T47D (cell line): ENCODE measurements around the gene UGT1A5.

Source experiments
- DNase-seq, 2 experiments: peaks; one replicate each; pipeline versions ENCODE4 v3.0.0 to v3.0.0-alpha.2; 2011 to 2012; ENCODE audit warnings: low read depth in 1 of 2, low spot score in 1 of 2
- JUND ChIP-seq: IDR thresholded peaks from 2 replicates; pipeline ENCODE4 v1.6.1; 2012; ENCODE audit warnings: low read depth
- in situ Hi-C: cut with HindIII; loops from 2 replicates; pipeline ENCODE4 v1.10.0; 2016; ENCODE audit warnings: low sequenced_read_pairs, low pct_unique_long_range_greater_than_20kb

The UGT1A5 gene

DNA sequence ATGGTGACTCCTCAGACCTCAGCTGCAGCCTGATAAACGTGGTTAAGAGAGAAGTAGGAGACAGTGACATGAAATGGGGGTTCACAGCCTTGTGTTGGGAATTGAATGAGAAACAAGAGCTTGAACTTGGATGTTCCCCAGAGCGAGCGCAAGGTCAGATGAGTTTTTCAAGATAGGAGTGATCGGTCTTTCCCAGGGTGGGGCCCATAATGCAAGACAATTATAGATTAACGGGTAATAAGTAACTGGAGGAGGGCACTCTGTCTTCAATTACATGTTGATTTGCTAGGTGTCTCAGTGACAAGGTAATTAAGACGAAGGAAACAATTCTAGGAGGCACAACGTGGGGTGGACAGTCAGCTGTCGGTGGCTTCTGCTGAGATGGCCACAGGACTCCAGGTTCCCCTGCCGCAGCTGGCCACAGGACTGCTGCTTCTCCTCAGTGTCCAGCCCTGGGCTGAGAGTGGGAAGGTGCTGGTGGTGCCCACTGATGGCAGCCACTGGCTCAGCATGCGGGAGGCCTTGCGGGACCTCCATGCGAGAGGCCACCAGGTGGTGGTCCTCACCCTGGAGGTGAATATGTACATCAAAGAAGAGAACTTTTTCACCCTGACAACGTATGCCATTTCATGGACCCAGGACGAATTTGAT, at the start of gene UGT1A5:
Gene UGT1A5 (plus strand): TSS at position 297 of the 651 bp plus-strand sequence. CDS start 85 bp downstream, at position 382.
- no peak for TF ChIP-seq JUND
- in situ Hi-C loops: no loop called here
- no peak for DNase-seq

DNA sequence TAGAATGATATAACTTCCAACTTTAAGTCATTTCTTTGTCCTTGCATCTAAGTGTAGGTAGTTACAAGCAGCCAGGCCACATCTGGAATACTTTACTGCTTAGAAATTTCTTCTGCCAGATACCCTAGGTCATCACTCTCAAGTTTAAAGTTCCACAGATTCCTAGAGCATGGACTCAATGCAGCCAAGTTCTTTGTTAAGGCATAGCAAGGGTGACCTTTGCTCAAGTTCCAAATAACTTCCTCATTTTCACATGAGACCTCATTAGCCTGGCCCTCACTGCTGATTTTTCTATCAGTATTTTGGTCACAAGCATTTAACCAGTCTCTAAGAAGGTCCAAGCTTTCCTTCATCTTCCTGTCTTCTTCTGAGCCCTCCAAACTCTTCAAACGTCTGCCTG, 48.8 kb upstream of the UGT1A5 start:
- no peak for TF ChIP-seq JUND
- DNase-seq: no peak
- in situ Hi-C loops: no loop called here

DNA sequence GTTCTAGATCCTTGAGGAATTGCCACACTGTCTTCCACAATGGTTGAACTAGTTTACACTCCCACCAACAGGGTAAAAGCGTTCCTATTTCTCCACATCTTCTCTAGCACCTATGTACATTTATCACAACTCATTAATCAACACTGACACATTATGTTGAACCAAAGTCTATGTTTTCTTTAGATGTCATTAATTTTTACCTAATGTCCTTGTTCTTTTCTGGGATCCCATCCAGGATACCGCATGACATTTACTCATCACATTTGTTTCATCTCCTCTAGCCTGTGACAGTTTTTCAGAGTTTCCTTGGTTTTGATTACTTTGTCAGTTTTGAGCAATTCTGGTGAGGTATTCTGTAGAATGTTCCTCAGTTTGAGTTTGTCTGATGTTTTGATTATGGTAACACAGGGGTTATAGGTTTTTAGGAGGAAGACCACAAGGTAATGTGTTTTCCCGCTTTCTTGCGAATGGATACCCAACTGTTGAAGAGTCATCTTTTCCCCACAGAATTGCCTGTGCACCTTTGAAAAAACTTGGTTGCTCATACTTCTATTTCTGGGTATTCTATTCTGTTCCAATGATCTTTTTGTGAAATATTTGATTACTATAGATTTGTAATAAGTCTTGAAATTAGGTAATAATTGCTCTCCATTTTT, 44.0 kb upstream of the UGT1A5 start:
- in situ Hi-C loops: no loop called here
- no peak for TF ChIP-seq JUND
- no peak for DNase-seq

DNA sequence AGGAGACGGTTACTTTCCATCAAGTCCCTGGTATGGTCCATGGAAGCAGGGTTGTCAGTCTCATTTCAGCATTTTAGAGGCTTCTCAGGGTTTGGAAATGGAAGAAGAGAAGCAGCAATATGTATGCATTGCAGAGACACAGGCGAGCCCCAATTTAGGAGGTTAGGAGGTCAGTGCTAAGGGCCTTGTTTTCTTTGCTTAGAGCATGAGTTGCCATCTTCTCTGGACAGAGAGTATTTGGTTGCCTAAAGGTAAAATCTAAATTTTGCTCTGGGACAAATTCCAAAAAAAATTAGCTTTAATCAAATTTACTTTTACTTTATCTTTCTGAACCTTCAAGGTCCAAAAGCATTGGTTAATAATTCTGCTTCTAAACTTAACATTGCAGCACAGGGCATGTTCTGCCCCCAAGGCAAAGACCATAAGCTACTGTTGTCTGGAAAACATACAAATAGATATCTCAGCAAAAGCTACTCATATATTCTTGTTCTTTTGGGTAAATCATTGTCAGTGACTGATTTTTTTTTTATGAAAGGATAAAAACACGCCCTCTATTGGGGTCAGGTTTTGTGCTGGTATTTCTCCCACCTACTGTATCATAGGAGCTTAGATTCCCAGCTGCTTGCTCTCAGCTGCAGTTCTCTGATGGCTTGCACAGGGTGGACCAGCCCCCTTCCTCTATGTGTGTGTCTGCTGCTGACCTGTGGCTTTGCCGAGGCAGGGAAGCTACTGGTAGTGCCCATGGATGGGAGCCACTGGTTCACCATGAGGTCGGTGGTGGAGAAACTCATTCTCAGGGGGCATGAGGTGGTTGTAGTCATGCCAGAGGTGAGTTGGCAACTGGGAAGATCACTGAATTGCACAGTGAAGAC, 41.2 kb upstream of the UGT1A5 start, which contains the start of gene UGT1A9:
Gene UGT1A9 (plus strand): TSS at position 609 of the 872 bp plus-strand sequence. CDS start 37 bp downstream, at position 646.
- DNase-seq: no peak
- in situ Hi-C loops: no loop called here
- TF ChIP-seq JUND: no peak

DNA sequence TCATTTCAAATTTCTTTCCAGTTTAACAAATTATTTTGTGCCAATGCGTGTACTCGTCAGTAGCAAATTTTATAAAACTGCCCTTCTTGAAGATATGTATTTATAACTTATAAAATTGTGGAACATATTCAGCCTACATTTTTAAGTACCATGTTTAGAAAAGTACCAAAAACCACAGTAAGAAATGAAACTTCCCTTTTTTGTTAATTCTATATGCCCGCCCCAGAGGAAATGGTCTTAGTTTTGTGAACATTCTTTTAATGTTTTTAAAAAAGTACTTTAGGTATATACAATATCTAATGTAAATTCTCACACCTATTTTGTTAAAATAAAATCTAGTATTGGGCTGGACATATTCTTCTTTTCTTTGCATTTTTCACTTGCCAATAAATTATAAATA, 39.8 kb upstream of the UGT1A5 start:
- in situ Hi-C loops: no loop called here
- TF ChIP-seq JUND: no peak
- no peak for DNase-seq

DNA sequence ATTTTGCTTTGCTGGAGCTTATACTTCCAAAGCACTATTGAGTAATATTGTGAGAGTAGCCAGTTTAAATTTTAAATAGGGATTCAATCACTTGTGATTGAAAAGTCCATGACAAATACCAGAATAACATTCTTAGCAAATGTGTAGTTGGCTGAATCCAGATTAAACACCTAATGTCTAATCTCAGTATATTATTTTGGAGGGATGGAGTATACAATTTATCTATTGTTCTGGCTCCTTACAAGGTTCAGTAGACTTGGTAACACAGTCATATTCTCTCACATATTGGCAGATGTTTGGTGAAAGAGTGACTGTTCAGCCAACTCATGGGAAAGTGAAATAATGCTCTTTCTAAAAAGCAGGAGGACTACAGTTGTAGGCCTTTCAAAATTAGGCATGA, 38.8 kb upstream of the UGT1A5 start:
- in situ Hi-C loops: no loop called here
- TF ChIP-seq JUND: no peak
- DNase-seq: no peak

DNA sequence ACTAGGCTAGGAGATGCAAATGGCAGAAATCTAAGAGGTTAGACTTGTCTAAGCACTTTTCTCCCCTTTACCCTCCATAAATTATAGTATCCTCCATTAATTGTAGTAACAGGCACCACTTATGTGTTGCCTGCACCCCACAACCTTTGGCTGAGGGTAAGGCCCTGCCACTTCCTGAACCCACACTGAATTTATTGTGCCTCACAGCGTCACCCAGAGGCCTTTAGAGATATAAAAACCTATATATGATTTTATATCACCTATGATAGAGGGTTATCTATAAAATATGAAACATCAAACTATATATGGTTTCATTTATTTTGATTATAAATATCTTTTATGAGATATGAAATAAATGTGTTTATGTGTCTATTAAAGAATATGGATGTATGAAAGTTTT, 38.4 kb upstream of the UGT1A5 start:
- no peak for DNase-seq
- TF ChIP-seq JUND: no peak
- in situ Hi-C loops: no loop called here

DNA sequence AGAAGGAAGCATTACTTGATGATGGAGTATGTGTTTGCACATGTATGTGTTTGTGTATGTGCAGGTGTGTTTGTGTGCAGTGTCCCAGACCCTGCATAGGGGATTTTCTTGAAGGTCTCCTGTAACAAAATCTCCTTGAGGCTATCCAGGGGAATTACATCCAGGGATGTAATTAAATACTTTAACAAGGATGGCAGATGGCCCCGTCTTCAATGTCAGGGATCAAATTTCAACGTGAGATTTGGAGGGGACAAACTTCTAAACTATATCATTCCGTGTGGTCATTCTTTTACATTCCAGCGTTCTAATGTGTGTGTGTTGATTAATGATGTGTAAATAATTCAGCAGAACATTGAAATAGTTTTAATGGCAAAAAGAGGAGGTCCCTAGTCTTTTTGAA, 37.7 kb upstream of the UGT1A5 start:
- no peak for TF ChIP-seq JUND
- in situ Hi-C loops: no loop called here
- no peak for DNase-seq

DNA sequence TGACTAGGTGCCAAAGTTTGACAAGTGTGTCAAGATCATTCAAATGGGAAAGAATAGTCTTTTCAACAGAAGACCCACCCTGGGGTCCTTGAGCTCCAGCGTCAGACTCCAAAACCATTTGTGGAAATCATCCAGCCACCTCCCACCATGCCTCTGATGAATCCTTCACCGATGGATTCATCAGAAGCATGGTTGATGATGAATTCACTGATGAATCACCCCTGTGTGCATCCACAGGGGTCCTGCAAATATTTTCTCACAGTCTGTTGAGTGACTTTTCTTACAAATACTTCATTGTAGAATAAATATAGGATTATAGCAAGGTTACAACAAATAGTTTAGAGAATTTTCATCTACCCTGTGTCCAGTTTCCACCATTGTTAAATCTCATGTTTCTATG, 36.7 kb upstream of the UGT1A5 start:
- DNase-seq: no peak
- TF ChIP-seq JUND: no peak
- in situ Hi-C loops: no loop called here

DNA sequence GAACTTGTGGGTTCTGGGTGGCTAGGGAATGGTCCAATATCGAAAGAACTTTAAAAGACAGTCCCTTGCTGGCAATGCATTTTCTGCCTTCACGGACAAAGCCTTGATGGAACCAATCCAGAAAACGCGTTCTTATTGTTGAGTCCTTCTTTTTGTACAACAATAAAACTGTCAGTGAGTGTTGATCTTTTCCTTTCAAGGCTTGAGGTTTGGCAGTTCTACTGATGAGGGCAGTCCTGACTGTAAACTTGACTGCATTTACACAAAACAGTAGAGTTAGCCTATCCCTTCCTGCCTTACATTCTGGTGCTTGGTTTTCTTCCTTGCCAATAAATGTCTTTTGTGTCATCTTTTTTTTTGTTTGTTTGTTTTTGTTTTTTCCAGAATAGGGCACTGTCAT, 33.5 kb upstream of the UGT1A5 start:
- no peak for TF ChIP-seq JUND
- no peak for DNase-seq
- in situ Hi-C loops: no loop called here

DNA sequence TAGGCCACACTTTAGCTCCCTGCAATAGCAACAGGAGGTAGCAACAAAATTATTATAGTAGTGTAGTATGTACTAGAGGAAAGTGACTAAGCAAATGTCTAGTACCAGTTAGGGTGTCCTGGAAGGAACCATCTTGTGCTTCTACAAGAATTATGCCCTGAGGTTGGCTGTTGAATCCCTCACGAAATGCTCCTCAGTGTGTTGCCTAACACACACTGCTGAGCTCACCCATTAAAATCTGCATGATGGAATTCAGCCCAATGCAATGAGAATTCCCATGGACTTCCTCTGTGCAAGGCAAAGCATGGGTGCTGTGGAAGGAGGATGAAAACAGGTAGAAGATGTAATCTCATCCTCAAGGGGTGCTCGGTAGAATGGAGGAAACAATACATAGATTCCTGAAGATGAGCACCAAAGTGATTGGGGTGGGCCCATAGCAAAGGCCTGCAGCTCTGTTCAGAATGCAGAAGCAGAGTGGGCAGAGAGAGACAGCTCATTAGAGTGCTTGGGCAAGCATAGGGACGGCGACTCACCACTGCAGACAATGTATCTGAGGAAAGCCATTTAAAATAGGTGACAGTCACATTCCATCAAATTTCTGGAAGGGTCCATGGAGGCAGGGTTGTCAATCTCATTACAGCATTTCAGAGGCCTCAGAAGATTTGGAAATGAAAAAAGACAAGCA, 32.2 kb upstream of the UGT1A5 start:
- in situ Hi-C loops: no loop called here
- TF ChIP-seq JUND: no peak
- no peak for DNase-seq

DNA sequence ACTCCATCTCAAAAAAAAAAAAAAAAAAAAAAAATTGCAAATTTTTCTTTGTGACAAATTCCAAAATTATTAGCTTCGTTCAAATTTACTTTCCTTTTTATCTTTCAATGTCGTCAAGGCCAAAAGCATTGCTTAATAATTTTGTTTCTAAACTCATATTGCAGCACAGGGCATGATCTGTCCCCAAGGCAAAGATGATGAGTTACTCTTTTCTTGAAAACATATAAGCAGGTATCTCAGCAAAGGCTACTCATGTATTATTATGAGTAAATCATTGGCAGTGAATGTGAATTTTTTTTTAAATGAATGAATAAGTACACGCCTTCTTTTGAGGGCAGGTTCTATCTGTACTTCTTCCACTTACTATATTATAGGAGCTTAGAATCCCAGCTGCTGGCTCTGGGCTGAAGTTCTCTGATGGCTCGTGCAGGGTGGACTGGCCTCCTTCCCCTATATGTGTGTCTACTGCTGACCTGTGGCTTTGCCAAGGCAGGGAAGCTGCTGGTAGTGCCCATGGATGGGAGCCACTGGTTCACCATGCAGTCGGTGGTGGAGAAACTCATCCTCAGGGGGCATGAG, 31.1 kb upstream of the UGT1A5 start, which contains the start of gene UGT1A7:
Gene UGT1A7 (plus strand): TSS at position 381 of the 579 bp plus-strand sequence. CDS start 37 bp downstream, at position 418.
- TF ChIP-seq JUND: no peak
- in situ Hi-C loops: no loop called here
- DNase-seq: no peak
